T-helper 2 cell (primary cell): ENCODE results near the gene CFAP70.
"Not testable (repeated sequence)": the region's sequence is repeated elsewhere in the genome, so short reads cannot be mapped to it uniquely, and the experiment has no call there.

Source experiments
- DNase-seq, 5 experiments: peaks; one replicate each; pipeline versions ENCODE4 v3.0.0 to v3.0.0-alpha.2; 2012 to 2022
- total RNA-seq, 2 donors: gene quantifications; one replicate each; lab custom pipeline; 2026; lab: John Stamatoyannopoulos, UW

CFAP70 gene
- total RNA-seq = 7.0 to 7.5 reads per million in 2 donors

DNA sequence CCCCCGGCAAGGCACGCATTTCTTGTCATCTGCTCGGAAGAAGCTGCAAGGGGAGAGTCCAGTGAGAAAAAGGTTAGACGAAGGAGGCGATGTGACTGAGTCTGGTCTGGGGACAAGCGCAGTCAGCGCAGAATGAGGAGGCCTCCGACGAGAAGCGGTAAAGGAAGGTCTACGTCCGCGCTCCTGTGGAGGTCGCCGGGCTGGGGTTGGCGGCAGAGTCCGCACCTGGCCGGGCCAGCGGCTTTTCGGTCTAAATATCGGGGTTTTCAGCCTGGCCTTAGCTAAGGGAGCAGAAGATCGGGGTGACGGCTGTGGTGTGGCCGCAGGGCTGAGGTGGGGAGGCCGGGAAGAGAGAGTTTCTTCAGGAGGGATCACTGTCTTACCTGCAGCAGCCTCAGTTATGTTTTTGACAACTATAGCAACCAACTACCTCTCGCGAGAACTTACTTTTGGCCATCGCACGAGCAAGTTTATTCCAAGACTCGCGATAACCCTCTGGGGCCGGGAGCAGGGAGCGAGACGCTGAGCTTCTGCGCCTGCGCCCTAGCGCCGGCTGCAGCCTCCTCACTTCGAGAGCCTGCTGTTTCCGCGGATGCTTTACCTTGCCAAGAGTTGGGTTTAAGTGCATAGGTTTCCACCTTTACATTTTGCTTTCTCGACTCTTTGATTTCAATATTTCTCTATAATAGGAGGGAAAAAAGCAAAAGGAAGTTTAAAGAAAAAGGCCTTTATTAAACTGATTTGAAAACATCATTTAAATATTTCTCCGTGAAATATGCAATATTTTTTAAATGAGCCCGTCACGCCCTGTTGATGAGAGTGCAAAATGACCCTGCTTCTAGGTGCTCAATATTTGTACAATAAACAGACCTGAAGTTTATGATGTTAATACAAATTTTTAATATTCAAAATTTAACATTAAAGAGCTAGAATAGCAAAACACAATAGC, at the start of gene CFAP70:
Gene CFAP70, minus strand, starts transcription at position 534 of the 949 bp plus-strand sequence. CDS start 4,068 bp downstream, outside the sequence.
- peak; percentile 75 to 97 (median 90) for DNase-seq

- DNase-seq = no peak
Observed at GRCh38 chr10:73408061-73408460, 49.4 kb upstream of the CFAP70 start.

GRCh38 chr10:73407495-73407894, 48.8 kb upstream of the CFAP70 start:
- DNase-seq = no peak

GRCh38 chr10:73406846-73407245, 48.2 kb upstream of the CFAP70 start:
- no peak for DNase-seq

DNA sequence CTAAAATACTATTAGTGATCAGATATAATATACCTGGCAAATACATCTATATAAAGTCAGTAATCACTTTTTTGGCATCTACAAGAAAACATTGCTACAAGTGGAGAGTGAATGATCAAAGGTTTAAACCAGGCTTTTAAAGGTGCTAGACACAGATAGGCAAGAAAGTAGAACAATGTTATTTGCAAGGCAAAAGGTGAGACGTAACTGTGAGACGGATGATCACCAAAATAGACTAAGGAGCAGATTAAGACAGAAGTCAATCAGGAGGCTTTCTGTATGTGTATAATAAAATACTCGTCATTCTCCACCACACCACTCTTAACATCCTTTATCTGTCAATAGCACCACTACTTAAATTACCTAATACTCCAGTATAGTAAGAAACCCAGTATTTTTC, 46.9 kb upstream of the CFAP70 start:
- DNase-seq = no peak

- no peak for DNase-seq
Observed at GRCh38 chr10:73404690-73405089, 46.0 kb upstream of the CFAP70 start.

DNA sequence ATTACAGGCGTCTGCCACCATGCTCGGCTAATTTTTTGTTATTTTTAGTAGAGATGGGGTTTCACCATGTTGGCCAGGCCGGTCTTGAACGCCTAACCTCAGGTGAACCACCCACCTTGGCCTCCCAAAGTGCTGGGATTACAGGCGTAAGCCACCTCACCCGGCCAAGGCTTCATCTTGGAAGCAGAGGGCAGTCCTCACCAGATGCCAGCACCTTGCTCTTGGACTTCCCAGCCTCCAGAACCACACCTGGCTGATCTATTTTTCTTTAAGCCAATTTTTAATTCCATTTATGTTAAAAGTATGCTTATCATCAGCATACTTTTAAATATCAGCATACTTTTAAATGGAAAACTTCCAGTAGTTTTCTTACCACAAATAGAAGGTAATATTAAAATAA, 43.0 kb upstream of the CFAP70 start:
- DNase-seq = no peak

DNA sequence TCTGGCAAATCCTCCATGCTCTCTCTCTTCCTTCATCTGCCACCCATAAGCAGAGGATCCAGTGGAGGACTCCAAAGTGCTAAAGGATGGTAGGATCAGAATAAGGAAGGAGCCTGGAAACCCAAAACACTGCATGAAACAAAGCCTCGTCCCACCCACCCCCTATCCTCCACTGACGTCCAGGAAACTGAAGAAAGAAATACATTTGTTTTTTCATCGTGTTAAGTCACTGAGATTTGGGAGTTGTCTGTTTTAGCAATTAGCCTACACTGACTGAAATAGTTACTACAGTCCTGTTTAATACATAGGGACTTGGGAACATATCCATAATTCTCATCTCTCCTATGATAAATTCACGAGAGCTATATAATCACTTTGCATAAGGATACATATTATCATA, 40.4 kb upstream of the CFAP70 start:
- no peak for DNase-seq

DNA sequence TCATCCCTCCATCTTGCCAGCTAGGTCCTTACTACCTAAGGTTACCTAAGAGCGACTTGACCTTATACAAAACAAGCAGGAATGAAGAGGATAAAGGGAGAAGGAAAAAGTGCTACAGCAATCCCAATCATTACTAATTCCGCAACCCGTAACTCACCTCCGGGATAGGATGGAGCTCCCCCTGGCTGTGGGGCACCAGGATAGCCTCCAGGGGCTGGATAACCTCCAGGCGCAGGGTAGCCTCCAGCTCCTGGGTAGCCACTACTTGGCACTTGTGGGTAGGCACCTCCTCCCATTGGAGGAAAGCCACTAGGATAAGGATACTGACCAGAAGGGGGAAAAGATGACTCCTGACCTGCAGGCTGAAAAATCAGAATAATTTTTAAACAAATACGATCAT, 39.4 kb upstream of the CFAP70 start:
- no peak for DNase-seq

DNA sequence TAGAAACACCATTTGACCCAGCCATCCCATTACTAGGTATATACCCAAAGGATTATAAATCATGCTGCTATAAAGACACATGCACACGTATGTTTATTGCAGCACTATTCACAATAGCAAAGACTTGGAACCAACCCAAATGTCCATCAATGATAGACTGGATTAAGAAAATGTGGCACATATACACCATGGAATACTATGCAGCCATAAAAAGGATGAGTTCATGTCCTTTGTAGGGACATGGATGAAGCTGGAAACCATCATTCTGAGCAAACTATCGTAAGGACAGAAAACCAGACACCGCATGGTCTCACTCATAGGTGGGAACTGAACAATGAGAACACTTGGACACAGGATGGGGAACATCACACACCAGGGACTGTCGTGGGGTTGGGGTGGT, 35.7 kb upstream of the CFAP70 start:
- not testable (repeated sequence) for DNase-seq

DNA sequence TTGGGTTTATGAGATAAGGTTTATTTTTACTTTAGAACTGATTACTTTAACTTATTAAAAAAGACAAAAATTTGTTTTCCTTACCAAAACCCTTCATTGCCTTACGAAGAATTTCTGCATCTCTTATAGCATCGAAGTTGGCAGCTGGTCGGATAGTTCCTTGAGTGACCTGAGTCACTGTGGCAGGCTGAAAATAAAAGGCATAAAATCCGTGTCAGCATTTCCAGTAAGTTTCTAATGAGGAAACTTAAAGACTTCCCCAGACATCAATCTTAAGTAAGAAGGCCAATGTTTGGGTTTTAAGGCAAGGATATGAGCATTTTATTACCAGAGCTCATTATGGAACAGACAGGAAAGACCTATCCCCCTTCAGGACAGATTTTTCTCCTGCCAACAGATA, 29.6 kb upstream of the CFAP70 start:
- DNase-seq = no peak

DNA sequence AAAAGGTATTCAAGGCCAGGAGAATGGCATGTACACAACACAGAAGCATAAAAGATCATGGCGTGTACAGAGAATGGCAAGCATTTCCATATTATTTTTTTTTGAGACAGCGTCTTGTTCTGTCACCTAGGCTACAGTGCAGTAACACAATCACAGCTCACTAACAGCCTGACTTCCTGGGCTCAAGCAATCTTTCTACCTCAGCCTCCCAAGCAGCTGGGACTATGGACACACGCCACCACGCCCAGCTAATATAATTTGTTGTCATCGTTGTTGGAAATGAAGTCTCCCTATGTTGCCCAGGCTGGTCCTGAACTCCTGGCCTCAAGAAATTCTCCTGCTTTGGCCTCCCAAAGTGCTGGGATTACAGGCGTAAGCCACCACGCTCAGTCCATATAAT, 27.9 kb upstream of the CFAP70 start:
- DNase-seq = no peak

GRCh38 chr10:73379064-73379748, 20.5 kb upstream of the CFAP70 start:
- peak in 1 of 5 experiments; percentile 43 for DNase-seq

DNA sequence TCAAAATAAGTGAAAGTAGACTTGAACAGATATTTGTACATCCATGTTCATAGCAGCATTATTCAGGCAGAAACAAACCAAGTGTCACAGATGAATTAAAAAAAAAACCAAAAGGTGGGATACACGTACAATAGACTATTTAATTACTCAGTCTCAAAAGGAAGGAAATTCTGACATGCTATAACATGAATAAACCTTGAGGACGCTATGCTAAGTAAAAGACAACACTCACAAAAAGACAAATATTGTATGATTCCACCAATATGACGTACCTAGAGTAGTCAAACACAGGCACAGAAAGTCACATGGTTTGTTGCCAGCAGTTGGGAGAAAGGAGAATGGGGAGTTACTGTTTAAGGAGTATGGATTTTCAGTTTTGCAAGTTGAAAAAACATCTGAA, 18.0 kb upstream of the CFAP70 start:
- DNase-seq = no peak

DNA sequence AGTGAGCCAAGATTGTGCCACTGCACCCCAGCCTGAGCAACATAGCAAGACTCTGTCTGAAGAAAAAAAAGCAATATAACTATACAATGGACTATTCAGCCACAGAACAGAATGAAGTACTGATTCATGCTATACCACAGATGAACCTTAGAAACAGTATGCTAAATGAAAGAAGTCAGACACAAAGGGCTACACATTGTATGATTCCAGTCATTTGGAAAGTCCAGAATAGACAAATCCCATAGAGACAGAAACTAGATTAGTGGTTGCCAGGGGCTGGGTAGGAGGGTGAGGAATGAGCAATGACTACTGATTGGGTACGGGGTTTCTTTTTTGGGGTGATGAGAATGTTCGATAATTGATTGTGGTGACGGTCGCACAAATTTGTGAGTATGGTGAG, 9.6 kb upstream of the CFAP70 start:
- no peak for DNase-seq

GRCh38 chr10:73366381-73367298, 8.0 kb upstream of the CFAP70 start:
- peak in 1 of 5 experiments; percentile 28 for DNase-seq

GRCh38 chr10:73364964-73365363, 6.3 kb upstream of the CFAP70 start:
- no peak for DNase-seq

- DNase-seq = no peak
Observed at GRCh38 chr10:73359492-73359891, 828 bp upstream of the CFAP70 start.

DNA sequence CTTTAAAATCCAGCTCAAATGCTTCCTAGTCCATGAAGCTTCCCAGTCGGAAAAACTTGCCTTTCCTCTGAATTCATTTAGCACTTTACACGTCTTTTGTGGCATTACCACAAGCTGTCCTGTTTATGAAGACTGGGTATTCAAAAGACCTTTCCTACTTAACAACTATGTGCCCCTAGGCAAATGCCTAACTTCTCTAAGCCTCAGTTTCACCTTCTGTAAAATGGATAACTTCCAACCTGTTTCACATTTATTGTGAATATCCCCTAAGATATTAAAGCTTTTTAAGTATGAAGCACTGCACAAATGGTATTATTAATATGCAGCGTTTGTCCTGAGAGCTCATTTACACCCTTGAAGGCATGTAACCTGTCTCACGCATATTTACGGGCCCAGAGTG, 843 bp downstream of the CFAP70 start:
- DNase-seq = no peak

DNA sequence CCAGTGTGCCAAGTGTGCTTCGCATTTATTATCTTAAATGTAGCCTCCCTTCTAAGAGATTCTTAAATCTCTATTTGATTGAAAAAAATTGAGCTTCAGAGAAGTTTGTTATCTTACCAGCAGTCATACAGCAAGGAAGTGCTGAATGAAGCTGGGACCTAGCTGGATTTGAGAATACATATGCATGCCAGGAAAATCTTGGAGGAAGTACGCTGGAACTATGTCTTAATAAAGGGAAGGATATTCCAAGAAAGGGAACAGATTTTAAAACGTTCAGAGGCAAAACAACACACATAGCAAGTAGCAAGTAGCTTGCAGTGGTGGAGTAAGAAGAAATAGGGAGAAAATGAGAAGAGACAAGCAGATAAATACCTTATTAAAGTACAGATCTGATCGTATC, 1.5 kb downstream of the CFAP70 start:
- no peak for DNase-seq

DNA sequence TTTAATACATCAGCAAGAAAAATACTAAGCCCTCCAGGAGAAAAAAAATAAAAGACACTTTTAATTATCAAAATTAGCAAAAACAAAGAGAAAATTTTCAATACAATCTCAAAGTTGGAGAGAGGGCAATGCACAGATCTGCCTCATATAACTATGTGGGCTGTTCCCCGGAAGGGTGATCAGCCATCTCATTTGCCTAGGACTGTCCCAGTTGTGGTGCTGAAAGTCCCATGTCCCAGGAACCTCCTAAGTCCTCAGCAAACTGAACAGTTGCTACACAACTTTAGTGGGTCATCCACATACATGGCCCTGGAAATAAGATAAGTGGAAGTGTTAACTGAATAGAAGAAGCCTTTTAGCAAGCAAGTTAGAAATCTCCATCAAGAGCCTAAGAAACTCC, 14.4 kb downstream of the CFAP70 start:
- DNase-seq = no peak

GRCh38 chr10:73340121-73340520, 18.5 kb downstream of the CFAP70 start:
- no peak for DNase-seq

DNA sequence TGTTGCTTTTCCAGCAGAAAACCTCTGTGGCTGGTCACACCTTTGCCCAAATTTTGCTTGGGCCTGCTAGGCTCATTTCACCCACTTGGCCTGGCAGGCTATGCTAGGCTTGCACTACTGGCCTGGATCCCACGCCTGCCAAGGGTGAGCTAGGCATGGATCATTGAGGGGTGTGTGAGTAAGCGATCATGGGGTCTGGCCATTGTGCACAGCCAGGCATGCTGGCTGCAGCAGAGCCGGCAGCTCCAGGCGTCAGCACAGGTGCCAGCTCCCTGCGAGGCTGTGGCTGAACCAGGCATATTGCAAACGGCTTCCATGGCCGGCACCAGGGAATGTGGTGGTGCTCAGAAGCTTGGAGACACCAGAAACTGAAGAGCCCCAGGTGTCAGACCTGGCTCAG, 19.2 kb downstream of the CFAP70 start:
- no peak for DNase-seq
